AML-193 (cell line): Measurements from ENCODE around the gene SPCS1.
"Not testable (repeated sequence)": the region's sequence is repeated elsewhere in the genome, so short reads cannot be mapped to it uniquely, and the experiment has no call there.

Experiments used
- DNase-seq, 2 experiments: peaks; one replicate each; lab custom pipeline; 2025; lab: John Stamatoyannopoulos, UW

Gene SPCS1

GRCh38 chr3:52694528-52695189 lies 11.2 kb upstream of the SPCS1 start:
- DNase-seq: no peak

GRCh38 chr3:52695798-52696671 lies 9.9 kb upstream of the SPCS1 start:
- no peak for DNase-seq

- DNase-seq: no peak
Measured at GRCh38 chr3:52696830-52697631, 8.9 kb upstream of the SPCS1 start.

GRCh38 chr3:52697632-52697965 lies 8.3 kb upstream of the SPCS1 start:
- no peak for DNase-seq

GRCh38 chr3:52703341-52703740 lies 2.6 kb upstream of the SPCS1 start:
- no peak for DNase-seq

GRCh38 chr3:52704611-52705437 lies 1.1 kb upstream of the SPCS1 start:
- peak in 1 of 2 experiments; percentile 23 for DNase-seq

- DNase-seq: no peak
Measured at GRCh38 chr3:52705438-52705687, 543 bp upstream of the SPCS1 start.

GRCh38 chr3:52707585-52707984 lies 1.7 kb downstream of the SPCS1 start:
- no peak for DNase-seq

- DNase-seq: no peak
Measured at GRCh38 chr3:52710512-52710911, 4.6 kb downstream of the SPCS1 start.

- DNase-seq: no peak
Measured at GRCh38 chr3:52712291-52713212, 6.6 kb downstream of the SPCS1 start.

- no peak for DNase-seq
Measured at GRCh38 chr3:52714335-52715302, 8.7 kb downstream of the SPCS1 start.

GRCh38 chr3:52715714-52716305 lies 9.9 kb downstream of the SPCS1 start:
- peak in 1 of 2 experiments; percentile 10 for DNase-seq

- no peak for DNase-seq
Measured at GRCh38 chr3:52719618-52720017, 13.7 kb downstream of the SPCS1 start.

GRCh38 chr3:52721002-52721729 lies 15.3 kb downstream of the SPCS1 start:
- DNase-seq: peak; percentile 99

GRCh38 chr3:52721730-52722008 lies 15.8 kb downstream of the SPCS1 start:
- DNase-seq: no peak

GRCh38 chr3:52722491-52722890 lies 16.6 kb downstream of the SPCS1 start:
- no peak for DNase-seq

GRCh38 chr3:52723935-52724334 lies 18.0 kb downstream of the SPCS1 start:
- no peak for DNase-seq

- DNase-seq: no peak
Measured at GRCh38 chr3:52724511-52724910, 18.6 kb downstream of the SPCS1 start.

GRCh38 chr3:52728753-52729152 lies 22.8 kb downstream of the SPCS1 start:
- DNase-seq: not testable (repeated sequence)
